Left lung (tissue), 10 donors: Measurements from ENCODE around the gene FAN1. TPM values are rescaled to one million over a fixed set of nuclear protein-coding genes. Genes with fewer than 3 reads are reported as not detected.

Source experiments
- ATAC-seq: fragments of 200-7000 bp; cut with Tn5 transposase; one replicate; pipeline ENCODE4 v1.9.1; 2020; ENCODE audit warnings: moderate library complexity
- DNase-seq, 4 donors: peaks; one replicate each; pipeline ENCODE4 v3.0.0-alpha.2; 2013 to 2020
- H3K27ac ChIP-seq, 2 donors: fragments of 200-600 bp; sonication (generic) in 1 of 2; one replicate each; pipeline versions ENCODE4 v1.5.0 to v1.8.0; 2020 to 2021
- H3K27me3 ChIP-seq, 2 donors: fragments of 200-600 bp; sonication (generic) in 1 of 2; one replicate each; pipeline versions ENCODE4 v1.5.0 to v1.8.0; 2020 to 2021
- H3K36me3 ChIP-seq, 2 donors: fragments of 200-600 bp; sonication (generic) in 1 of 2; one replicate each; pipeline versions ENCODE4 v1.5.0 to v1.8.0; 2020 to 2021
- H3K4me1 ChIP-seq, 2 donors: fragments of 200-600 bp; one replicate each; pipeline ENCODE4 v1.8.0; 2021
- H3K4me3 ChIP-seq, 2 donors: fragments of 200-600 bp; sonication (generic) in 1 of 2; one replicate each; pipeline versions ENCODE4 v1.5.0 to v1.8.0; 2020 to 2021; ENCODE audit warnings: mild to moderate bottlenecking in 1 of 2
- H3K9me3 ChIP-seq, 2 donors: fragments of 200-600 bp; sonication (generic) in 1 of 2; one replicate each; pipeline versions ENCODE4 v1.5.0 to v1.8.0; 2020 to 2021
- intact Hi-C, 2 donors: fragments of 100-400 bp; cut with DNase I; formaldehyde crosslinking; loops; one replicate each; pipeline versions ENCODE4 v1.11.2 to v1.14.2; 2022
- polyA plus RNA-seq, 6 donors: library from polyadenylated mRNA; unstranded; fragments of 120-200 nt; gene quantifications; one replicate each; pipeline ENCODE4 v1.2.1, GENCODE V29; 2013; ENCODE audit not compliant: insufficient read length in 6 of 6
- total RNA-seq, 2 donors: library from RNA; stranded (reverse); fragmentation: NEBNext Ultra II Directional; extraction: Animal tissue kit (Norgen Biotek cat#: 25700); gene quantifications; one replicate each; pipeline ENCODE4 v1.2.1, GENCODE V29; 2021
- TF ChIP-seq, protein P1 (sequence below), 2 donors: fragments of 200-600 bp; sonication (generic) in 1 of 2; IDR thresholded peaks; one replicate each; pipeline versions ENCODE4 v1.5.0 to v1.8.0; 2021; ENCODE audit warnings: antibody characterized with exemption in 2 of 2
- donor health status: DM: no; HTN: yes; CAD: no.
- donor health status: DM: no; HTN: no; CAD: no.

FAN1 gene
- total and polyA plus RNA-seq, 8 donors, result 17.1 to 33.6 (median 32.0) TPM

DNA sequence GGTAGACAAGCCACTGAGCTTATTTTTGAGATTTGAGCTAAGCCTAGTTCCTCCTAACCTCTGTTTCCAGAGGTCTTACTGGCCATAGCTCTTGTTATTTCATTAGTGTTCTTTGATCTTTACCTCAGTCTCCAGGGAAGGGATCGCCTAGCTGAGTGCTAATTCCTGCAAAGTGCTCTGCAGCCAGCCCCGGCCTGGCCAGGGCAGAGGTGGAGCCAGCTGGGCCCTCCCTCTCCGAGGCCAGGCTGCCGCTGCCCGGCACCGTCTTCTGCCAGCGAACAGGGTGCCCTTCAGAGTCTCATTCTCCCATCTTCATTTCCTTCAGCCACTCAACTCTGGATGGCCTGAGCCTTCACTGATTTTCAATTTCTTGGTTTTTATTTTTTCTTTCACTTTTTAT, 19.7 kb downstream of the FAN1 start:
- H3K9me3 ChIP-seq, result no peaks in the 10 kb centered on the region
- intact Hi-C loops, result no loop called here
- TF ChIP-seq, protein P1, sequence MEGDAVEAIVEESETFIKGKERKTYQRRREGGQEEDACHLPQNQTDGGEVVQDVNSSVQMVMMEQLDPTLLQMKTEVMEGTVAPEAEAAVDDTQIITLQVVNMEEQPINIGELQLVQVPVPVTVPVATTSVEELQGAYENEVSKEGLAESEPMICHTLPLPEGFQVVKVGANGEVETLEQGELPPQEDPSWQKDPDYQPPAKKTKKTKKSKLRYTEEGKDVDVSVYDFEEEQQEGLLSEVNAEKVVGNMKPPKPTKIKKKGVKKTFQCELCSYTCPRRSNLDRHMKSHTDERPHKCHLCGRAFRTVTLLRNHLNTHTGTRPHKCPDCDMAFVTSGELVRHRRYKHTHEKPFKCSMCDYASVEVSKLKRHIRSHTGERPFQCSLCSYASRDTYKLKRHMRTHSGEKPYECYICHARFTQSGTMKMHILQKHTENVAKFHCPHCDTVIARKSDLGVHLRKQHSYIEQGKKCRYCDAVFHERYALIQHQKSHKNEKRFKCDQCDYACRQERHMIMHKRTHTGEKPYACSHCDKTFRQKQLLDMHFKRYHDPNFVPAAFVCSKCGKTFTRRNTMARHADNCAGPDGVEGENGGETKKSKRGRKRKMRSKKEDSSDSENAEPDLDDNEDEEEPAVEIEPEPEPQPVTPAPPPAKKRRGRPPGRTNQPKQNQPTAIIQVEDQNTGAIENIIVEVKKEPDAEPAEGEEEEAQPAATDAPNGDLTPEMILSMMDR (IDR thresholded peaks at IDR 0.05), result no peak
- ATAC-seq (no peak), DNase-seq (no peak)
- H3K4me1 ChIP-seq, result no peaks in the 10 kb centered on the region
- H3K27me3 ChIP-seq, result no peaks in the 10 kb centered on the region
- H3K36me3 ChIP-seq, result peaks cover 0 to 98% of the 10 kb centered on the region in 2 donors
- H3K4me3 ChIP-seq, result no peak overlapping the region
- H3K27ac ChIP-seq, result no peak overlapping the region

DNA sequence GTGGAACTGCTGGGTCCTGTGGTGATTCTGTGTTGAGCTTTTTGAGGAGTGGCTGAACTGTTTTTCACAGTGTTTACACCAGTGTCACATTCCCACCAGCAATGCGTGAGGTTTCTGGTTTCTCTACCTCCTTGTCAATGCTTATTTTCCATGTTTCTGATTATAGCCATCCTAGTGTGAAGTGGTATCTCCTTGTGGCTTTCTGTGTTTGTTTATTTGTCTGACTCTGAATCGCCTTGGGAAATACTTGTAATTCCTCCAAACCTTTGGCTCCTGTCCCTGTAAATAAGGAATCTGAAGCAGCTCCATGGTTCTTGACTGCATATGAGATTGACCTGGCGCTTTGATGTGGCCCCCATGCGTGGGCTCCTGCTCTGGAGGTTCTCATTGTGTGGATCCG, 20.6 kb downstream of the FAN1 start:
- no peak for ATAC-seq
- DNase-seq, result no peak
- Histone ChIP-seq H3K27me3 (no peaks in the 10 kb centered on the region), H3K27ac (no peak overlapping the region), H3K9me3 (no peaks in the 10 kb centered on the region), H3K36me3 (peaks cover 0 to 97% of the 10 kb centered on the region in 2 donors), H3K4me3 (no peak overlapping the region), H3K4me1 (no peaks in the 10 kb centered on the region)
- intact Hi-C loops, result no loop called here
- TF ChIP-seq, protein P1 (IDR thresholded peaks at IDR 0.05), result no peak

DNA sequence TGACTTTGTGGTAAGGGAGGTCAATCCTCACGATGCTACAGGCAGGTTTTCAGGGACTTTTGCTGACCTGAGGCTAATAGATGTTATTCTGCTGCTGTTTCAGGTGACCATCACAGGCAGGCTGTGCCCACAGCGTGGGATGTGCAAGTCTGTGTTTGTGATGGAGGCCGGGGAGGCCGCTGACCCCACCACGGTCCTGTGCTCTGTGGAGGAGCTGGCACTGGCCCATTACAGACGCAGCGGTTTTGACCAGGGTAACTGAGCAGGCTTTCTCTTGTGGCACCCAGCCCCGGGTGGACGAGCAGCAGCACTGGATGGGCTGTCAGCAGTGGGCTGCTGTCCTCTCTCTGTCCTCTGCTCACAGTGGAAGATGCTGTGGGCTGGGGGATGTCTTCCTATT, 22.0 kb downstream of the FAN1 start:
- DNase-seq, result no peak

GRCh38 chr15:30926161-30926560, 22.4 kb downstream of the FAN1 start:
- Histone ChIP-seq H3K36me3 (peaks cover 0 to 92% of the 10 kb centered on the region in 2 donors), H3K4me3 (no peak overlapping the region), H3K9me3 (no peaks in the 10 kb centered on the region), H3K27ac (no peak overlapping the region), H3K27me3 (no peaks in the 10 kb centered on the region), H3K4me1 (no peaks in the 10 kb centered on the region)
- intact Hi-C loops, result no loop called here
- ATAC-seq, result no peak
- DNase-seq, result no peak
- TF ChIP-seq, protein P1 (IDR thresholded peaks at IDR 0.05), result no peak

More for the DNA sequence above, 22.0 kb downstream of the FAN1 start:
- TF ChIP-seq, protein P1 (IDR thresholded peaks at IDR 0.05), result no peak
- no peak for ATAC-seq
- Histone ChIP-seq H3K27ac (no peak overlapping the region), H3K36me3 (peaks cover 0 to 92% of the 10 kb centered on the region in 2 donors), H3K9me3 (no peaks in the 10 kb centered on the region), H3K4me1 (no peaks in the 10 kb centered on the region), H3K4me3 (no peak overlapping the region), H3K27me3 (no peaks in the 10 kb centered on the region)
- intact Hi-C loops, result no loop called here

- H3K4me3 ChIP-seq, result no peak overlapping the region
- H3K27me3 ChIP-seq, result no peaks in the 10 kb centered on the region
- TF ChIP-seq, protein P1 (IDR thresholded peaks at IDR 0.05), result no peak
- no peak overlapping the region for H3K27ac ChIP-seq
- ATAC-seq, result no peak
- intact Hi-C loops, result no loop called here
- no peaks in the 10 kb centered on the region for H3K9me3 ChIP-seq
- H3K36me3 ChIP-seq, result peaks cover 0 to 89% of the 10 kb centered on the region in 2 donors
- no peaks in the 10 kb centered on the region for H3K4me1 ChIP-seq
- no peak for DNase-seq
Observed at GRCh38 chr15:30927148-30927761, 23.5 kb downstream of the FAN1 start.
